COR-L47 (cell line): ENCODE data around the gene TET3.

Source experiments
- DNase-seq: peaks from one replicate; lab custom pipeline; 2025; lab: John Stamatoyannopoulos, UW

TET3 gene

DNA sequence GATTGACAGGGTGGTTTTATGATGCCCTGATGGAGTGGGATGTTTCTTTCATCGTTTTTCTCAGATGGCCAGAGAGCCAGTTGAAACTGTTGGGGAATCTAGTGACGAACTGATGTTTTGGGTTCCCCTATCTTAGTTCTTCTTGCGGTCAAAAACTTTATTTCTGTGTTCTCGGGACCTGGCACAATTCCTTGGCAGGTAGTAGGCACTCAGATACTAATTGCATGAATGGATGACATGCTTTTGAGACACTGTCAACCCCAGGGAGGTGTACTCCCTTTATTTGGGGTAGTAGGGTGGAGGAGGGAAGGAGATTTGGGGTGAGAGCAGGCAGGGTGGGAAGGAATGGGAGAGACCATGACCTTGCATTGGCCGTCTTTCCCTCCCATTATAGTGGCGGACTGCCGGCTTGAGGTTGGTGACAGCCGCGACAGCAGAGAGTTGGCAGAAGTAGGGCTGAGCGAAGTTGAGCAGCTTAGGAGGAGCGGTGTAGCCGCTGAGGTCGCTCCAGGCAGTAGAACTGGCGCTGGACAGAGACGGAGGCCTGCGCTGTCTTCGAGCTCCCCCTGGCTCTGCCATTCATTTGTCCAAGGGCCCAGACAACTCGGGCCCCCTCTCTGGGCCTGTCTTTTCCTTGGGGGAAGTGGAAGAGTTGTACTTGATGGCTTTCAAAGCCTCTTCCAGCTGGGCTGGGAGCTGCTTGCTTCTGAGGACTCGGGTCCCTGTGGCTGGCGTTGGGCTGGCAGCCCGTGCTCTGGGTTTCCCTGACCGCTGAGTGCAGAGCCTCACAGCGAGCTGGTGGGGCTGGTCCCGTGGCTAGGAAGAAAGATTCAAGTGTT lies 2.6 kb downstream of the TET3 start:
- DNase-seq = no peak

DNA sequence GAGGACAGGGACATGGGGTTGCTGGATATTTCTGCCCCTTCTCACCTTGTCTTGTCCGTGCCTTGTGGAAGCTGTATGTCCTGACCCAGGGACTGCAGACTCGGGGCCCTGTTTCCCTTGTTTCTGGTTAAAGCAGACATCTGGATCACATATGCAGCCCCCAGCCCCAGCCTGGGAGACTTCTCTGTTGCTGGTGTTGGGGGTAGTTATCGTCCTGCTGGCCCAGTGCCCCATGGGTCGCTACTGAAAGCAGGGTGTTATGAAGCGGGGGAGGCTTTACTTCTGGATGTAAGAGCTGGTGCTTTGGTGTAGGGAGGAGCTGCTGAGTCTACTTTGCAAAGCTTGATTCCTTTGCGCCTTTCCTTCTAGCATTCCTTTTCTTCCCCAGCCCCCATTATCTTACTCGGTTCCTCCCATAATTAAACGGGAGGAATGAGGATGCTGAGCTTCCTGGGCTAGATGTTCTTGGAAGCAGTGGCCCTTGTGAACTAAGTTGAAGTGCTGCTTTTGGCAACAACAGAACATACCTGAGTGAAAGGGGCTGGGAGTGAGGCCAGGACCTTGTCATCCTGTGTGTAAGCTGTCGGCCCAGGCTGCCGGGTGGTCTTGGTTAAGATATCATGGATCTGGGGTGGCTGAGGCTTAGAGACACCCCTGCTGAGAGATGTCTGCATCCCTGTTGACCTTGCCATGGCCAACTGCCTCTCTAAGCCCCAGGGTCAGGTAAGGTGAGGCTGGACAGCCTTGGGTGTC lies 3.4 kb downstream of the TET3 start:
- DNase-seq = no peak

DNA sequence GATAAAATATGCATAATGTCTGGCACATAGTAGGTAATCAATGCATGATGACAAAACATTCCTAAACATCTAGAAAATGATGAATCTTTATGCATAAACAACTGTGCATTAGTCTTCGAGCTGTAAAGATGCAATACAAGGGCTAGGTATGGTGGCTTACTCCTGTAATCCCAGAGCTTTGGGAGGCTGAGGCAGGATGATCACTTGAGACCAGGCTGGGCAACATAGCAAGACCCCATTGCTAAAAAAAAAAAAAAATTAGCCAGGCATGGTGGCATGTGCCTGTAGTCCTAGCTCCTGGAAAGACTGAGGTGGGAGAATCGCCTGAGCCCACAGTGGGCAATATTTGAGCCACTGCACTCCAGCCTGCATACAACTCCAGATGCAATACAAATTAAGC lies 5.3 kb downstream of the TET3 start:
- no peak for DNase-seq

DNA sequence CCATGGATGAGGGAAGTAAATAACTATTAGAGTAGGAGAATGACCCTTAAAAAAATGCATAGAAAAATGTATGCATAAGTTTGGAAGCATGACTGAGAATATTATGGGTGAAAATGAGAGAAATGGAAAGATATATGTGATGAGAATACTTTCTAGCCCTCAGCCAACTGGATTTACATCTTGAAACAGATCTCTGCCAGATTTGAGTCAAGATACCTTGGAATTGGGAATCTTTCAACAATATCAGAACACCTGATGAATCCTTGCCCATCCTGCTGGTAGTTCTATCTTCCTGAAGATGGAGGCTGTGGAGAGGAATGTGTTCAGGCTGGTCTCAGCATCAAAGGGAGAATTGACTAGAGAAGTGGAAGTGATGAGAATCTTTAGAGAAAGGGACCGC lies 5.8 kb downstream of the TET3 start:
- no peak for DNase-seq

DNA sequence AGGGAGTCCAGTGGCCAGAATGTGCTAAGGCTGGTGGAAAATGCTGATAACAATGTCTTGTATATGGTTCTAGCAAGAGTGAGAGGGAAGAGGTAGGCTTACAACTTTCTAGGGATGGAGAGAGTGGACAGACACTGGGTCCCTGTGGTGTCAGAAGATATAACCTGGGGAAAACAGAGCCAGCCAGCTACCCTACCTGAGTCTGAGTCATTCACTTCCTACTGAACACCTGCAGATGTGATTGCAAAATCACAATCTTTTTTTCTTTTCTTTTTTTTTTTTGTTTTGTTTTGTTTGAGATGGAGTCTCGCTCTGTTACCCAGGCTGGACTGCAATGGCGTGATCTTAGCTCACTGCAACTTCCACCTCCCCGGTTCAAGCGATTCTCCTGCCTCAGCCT lies 7.3 kb downstream of the TET3 start:
- DNase-seq = no peak

DNA sequence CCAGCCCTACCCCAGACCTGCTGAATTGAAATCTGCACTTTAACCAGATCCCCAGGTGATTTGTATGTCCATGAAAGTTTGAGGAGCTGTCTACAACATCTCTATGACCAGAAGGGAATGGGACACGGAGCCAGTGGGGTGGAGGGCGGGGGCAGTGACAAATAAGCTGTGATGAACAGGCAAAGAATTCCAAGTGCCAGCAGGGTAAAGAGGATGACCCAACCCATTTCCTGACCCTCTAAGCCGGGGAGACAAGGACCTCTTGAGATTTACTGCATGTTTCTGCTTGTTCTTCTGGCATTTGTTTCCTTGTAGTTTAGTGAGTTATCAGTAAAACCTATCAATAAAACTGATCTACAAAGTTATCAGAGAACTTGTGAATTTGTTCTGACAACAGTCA lies 8.7 kb downstream of the TET3 start:
- DNase-seq = no peak

DNA sequence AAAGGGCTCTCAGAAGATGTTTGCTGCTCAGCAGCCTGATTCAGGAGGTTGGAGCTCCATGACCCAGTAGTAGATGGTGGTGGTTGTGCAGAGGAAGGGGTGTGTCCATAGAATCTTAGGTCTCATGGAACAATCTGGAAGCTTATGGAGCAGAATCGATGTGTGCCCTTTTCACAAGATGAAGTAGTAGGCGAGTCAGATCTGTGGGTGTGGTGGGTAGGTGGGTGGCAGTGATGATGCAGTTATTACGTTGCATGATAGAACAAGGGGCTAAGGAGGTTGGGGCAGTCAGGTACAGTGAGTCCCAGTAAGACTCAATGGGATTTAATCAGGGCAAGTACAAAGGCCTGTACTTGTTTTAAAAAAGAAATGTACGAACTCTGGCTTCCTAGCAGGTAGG lies 9.1 kb downstream of the TET3 start:
- DNase-seq = no peak

DNA sequence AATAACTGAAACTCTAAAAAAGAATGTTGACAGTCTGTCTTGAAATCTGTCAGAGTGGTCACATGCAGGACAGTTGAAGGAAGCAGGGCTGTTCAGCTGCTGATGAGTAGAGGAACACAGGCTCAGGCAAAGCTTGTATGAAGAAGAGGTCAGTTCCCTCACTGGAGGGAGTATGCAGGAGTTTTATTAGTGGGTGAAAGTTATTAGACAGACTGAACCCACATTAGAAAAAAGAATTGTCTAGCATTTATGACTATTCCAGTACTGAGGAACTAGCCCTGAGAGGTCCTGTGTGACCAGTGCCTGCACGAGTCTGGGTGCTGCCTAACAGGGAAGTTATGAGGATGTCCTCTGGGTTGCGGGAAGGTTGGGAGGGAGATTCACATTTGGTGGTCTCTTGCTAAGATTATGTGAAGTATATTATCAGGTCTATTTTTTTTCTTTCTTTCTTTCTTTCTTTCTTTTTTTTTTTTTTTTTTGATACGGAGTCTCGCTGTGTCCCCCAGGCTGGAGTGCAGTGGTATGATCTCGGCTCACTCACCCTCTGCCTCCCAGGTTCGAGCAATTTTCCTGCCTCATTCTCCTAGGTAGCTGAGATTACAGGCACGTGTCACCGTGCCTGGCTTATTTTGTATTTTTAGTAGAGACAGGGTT lies 9.6 kb downstream of the TET3 start:
- no peak for DNase-seq

DNA sequence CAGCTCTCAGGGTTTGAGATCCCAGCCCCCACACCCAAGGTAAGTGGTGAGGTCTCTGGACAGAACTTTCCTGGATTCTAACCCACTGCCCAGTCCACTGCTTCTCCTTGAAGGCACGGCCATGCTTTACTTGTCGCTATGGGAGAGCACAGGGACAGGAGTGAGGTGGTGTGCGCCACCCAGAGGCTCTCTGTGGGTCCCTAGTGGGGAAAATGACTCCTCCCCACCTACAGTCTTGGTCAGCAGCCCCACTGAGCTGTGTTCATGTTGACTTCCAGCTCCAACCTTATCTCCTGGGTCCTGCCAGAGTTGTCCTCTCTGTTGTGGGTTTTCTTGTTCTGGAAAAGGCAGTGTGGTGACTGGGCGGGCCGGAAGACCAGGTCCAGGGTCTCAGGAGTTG lies 11.1 kb downstream of the TET3 start:
- no peak for DNase-seq

DNA sequence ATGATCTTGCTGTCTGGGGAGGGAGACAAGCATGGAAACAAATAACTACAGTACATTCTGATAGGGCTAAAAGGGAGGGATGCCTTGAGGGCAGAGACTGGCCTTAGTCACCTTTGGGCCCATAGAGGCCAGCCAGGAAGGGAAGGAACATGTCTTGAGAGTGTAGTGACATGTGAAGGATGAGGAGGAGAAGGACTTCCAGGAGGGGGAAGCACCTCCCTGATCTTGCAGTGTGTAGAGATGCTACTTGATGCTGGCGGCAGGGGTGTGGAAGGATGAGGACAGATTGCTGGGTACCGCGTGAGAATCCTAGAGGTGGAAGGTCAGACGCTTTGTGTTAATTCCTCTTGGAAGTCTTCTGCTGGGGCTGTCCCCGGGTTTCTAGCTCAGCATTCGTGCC lies 13.1 kb downstream of the TET3 start:
- no peak for DNase-seq

DNA sequence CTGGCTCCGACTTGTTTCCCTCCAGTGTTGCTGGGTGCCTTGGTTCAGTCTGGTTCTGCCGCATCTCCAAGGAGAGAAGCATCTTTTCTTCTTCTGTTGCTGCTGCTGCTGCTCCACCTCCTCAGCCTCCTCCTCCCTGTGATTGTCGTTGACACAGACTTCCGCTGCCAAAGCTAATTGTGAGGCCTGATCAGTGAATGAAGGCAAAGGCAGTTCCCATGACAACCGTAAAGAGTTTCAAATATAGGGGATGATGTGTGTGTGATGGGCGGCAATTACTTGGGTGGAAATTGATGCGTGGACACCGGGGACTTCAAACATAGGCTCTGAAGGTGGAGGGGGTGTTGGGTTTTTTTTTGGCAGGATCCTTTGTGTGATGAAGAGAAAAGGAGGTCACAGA lies 13.7 kb downstream of the TET3 start:
- DNase-seq = peak; percentile 33

DNA sequence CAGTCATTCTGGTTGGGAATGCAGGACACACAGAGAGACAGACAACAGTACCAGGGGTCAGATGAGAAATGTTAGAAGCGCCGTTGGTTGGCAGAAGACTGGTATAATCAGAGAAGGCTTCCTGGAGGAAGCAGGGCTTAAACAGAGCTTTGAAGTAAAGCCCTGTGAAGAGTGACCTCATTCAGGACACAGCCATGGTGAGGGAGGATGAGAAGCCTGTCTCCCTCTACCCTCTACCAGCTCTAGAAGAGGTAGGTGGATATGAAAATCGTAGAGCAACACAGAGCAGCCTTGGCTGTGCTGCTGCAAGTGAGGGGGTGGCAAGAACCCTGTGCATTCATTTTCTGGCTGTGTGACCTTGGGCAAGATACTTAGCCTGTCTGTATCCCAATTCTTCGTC lies 14.2 kb downstream of the TET3 start:
- no peak for DNase-seq

DNA sequence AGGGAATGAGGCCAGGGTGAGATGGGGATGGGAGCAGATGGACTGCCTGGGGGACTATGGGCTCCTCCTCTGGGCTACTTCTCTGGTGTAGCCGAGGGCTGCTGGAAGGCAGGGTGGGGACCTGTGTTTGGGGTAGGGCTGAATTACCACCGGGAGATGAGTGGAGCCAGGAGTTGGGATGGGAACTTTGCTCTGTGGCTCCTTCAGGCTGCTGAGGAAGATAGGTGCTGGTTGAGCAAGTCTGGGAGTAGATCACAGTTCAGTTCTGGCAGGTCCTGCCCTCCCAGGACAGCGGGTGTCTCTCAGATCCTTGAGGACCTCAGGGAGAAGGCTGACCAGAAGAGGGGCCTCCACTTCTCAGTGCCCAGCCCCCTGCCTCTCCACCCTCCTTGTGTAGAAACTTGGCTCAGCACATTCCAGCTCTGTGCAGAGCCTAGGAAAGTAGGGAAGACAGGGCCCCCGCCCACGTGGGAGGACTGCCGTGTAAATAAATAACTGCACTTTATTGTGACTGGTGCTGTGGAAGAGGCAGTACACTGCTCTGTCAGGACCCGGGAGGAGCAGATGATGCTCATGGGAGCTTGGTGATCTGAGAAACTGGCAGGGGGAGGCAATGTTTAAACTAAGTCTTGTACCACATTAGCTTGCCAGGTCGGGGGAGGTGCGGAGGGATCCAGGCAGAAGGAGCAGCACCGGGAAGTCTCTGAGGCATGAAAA lies 15.3 kb downstream of the TET3 start:
- DNase-seq = no peak

DNA sequence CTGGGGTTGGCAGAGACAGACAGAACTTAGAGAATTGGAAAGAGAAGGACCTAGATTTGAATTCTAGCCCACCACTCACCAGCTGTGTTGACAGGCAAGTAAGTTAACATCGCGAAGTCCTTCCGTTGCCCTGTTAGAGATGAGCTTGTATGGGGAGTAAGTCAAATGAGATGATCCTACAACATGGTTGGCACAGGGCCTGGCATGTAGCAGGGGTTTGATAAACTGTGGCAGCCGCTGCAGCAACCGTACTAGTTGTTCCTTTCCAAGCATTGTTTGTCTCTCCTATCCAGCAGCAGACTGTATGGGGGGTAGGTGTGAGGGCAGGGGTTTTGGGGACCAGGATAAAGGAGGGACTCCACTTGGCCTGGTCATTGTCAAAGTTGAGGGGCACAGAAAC lies 16.0 kb downstream of the TET3 start:
- DNase-seq = no peak

DNA sequence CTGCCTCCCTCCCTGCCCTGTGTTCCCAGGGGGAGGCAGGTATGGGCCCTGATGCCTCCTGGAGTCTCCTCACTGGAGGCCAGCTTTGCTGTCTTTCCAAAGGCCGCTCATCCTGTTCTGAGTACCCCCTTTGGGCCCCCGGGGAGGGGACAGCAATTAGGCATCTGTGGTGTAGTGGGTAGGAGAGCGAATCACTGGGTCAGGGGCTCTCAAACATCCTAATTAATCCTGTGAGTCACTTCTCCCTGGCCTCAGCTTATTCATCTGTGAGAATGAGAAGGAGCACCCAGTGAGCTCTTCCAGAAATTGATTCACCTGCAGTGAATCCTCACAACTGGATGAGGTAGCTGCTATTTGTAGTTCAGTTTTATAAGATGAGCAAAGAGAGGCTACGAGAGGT lies 16.4 kb downstream of the TET3 start:
- no peak for DNase-seq

DNA sequence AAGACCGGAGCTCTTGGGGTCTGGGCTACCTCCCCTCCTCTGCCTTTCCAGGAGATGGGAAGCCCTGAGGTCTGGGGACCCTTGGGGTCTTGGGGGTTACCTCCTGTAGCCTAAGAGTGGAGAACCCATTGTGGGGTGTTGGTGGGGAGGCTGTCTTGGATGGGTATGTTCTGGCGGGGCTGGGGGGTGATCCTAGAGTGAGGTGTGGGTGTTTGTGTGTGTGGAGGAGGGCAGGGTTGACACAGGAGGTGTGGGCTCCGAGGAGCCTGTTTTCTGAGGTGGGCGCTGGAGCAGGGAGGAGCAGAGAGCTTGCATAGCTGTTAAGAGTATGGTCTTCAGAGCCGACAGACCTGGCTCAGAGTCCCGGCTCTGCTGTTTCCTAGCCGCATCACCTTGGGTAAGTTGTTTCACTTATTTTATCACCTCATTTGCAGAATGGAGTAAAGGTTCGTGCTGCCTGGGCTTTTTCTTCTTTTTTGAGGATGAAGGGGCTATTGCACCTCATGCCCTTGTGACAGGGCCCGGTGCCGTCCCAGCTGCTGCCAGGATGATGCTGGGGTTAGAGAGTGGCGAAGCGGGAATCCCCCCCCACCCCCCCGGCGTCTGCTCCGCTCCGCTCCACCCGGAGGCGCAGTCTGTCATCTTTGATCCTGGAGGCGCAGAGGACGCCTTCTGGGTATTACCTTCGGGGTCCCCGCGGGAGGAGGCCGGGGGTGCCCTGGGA lies 17.2 kb downstream of the TET3 start:
- no peak for DNase-seq

DNA sequence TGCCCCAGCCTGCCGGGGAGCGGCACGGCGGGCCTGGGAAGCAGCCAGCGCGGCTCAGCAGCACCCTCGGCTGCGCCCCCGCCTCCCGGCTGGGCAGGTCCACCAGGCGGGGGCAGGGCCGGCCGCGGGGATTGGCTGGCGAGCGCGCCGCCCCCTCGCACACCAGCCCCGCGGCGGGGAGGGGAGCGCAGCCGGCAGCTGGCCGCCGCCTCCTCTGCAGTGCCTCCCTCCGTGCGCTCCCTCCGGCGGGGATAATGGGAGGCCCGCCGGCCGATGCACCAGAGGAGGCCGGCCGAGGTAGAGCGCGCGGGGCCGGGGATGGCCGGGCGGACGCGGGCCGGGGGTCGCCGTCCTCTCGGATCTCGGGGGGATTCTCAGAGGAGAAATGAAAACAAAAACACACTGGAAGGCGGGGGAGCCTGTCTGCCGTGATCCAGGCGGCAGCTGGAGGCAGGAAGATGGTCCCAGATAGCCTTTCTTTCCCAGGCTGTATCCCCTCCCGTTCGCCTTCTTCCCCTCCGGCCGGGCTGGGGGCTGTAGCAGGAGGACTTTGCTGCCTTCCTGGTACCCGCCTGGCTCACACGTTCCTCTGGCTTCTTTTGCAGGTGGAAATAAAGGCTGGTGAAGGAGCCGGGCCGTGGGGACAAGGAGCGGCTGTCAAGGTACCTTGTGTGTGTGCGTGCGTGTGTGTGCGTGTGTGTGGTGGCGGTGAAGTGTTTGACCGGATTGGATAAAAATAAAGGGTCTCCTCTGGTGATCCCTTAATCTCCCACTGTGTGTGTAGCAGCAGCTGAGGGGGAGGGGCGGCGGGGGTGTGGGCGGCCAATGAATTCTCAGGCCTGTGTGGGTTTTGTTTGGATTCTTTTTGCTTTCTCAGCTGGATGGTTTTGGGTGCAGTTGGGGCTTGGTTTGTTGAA lies 18.1 kb downstream of the TET3 start:
- peak; percentile 87 for DNase-seq

DNA sequence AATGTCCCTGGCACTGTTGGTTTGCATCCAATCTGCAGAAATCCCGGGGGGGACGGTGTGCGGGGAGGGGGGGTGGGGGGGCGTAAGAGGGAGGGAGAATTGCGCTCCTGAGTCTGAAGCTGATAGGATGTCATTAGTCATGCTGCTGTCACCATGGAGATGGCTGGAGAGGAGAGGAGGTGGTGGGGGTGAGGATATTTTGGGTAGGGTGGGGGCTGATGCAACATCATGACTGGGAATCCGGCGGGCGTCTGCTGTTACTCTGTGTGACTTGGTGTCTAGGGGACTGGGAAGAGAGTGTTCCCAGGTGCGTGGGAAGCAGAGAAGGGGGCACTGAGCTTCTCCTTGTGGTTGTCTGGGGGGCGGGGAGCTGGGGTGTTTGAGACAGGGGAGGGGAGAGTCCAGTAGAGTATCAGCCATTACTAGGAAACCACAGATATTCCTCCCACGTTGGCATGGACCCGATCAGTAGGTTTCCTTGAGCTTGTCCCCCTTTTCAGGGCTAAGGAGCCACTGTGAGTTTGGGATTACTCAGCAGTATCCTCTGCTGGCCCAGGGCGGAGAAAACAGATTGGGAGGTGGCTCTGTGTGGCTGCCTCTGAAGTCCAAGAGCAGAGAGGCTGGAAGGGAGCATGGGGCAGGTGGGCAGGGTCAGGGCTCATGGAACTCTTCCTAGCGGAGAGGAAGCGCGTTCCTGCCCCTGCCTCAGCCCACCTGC lies 18.9 kb downstream of the TET3 start:
- DNase-seq = peak; percentile 55

DNA sequence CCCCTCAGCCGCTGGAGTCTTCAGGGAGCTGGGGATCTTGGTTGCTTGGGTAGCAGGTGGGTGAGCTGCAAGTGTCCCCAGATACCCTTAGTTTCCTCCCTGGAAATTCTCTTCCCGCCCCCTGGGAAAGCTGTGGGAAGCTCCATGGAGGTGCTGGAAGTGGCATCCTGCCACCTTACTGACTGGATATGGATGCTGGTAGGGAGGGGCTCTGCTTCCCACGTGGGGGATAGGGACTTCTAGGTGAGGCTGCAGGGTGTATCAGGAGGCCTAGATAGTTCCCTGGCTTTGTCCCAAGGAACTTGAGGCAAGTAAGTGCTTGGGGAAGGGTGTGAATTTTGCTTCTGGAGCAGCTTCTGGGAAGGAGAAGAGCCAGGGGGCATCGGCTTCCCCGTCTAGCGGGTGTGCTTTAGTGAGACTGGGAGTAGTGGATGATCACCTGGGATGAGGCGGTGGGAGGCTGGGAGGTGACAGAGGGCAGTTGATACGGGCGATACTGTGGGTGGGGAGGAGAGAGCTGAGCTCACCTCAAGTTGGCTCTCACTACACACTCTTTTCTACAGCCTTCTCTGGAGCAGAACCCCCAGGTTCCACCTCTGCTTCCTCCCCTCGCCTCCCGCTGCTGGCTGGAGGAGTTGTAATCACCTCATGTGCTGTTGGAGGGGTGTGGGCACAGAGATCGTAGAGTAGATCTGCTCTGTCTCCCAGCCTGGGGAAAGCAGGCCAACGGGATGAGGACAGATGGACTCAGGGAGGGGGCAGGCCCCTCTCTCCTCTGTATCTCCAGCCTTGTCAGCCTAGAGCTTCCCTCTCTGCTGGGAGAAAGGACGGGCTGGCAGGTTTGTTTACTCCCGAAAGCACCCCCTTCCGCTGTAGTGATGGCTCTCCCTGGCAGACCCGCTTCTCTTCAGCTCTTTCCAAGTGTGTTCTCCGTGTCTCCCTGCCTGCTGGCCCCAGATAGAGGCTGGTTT lies 19.8 kb downstream of the TET3 start:
- no peak for DNase-seq
